ENCODE measurements around the gene AMBP.
"Not testable (repeated sequence)": the region's sequence is repeated elsewhere in the genome, so short reads cannot be mapped to it uniquely, and the experiment has no call there.

AMBP gene

DNA sequence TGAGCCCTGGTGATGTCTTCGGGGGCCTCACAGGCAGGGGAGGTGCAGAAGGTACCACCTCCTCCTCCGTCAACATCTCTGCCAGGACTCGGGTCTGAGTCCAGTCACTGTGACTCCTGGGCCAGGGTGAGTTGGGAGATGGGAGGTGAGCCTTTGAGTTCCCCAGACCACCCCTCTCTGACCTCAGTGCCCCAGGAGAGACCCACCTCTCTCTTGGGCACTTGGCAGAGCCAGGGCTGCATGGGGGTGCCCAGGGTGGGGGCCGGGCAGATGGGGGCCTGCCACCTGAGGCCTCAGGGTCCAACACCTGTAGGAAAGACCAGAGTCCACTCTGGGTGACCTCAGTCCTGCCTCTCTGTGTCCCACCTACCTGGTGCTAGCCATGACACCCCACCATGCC lies 14.2 kb upstream of the AMBP start:
- DNase-seq (ENCODE audit: low read depth in 2 of 3, low spot score in 1 of 3) = no peak

DNA sequence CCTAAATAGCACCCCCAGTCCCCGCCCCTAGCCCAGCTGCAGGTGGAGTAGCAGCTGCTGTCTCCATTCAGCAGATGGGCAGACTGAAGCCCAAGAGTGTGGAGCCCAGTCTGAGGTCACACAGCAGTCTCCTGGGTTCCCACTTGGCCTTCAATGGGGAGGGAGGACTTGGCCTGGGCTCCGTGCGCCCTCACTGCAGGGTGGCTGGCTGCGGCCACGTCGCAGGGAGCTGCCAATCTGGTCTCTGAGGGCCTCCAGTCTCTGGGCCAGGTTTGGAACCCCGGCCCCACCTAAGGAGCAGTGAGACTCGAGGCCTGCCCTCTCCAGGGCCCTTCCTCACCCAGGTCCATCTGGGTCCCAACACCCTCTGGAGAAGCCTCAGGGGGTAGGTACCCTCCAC lies 13.6 kb upstream of the AMBP start:
- DNase-seq (ENCODE audit: low read depth in 2 of 3, low spot score in 1 of 3) = no peak

DNA sequence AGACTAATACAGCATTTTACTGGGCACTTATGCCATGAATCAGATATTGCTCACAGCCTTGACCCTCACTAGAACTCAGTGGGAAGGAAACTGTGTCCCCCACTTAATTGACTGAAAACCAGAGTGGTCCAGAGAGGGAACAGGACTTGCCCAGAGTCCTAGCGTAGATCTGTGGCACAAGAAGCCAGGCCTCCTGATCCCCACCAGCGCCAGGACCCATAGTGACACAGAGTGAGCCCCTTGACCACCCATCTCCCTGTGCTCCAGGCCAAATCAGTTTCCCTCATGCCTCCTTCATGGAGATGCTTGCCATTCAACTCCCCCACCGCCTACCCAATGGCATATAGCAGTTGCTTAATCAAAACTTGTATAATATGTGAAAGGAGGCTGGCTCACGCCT lies 12.7 kb upstream of the AMBP start:
- DNase-seq (ENCODE audit: low read depth in 2 of 3, low spot score in 1 of 3) = no peak

DNA sequence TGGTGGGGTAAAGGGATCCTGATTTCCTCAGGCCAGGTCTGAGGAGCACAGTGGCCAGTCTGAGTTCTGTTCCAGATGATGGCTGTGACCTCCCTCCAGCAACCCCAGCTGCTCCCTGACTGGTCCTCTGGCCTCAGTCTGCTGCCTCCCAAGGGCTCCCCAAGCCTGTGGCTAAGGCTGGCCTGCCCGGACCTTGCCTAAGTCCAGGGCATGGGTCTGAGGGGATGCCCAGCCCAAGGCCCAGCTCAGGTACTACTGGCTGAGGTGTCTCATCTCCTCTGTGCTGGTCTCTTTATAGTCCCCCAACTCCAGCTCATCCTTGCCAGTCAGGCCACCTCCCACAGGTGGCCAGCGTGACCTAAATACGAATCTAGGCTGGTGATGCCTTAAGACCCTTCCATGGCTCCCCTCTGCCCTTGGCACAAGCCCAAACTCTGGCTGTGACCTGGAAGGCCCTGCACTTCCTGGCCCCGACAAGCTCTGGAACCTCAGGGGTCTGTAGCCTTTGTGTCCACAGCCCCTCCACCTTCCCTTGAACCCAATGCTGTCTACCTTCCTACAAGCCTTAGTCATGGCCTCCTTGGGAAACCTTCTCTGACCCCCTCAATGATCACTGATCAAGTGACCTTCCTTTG lies 11.2 kb upstream of the AMBP start:
- no peak for DNase-seq (ENCODE audit: low read depth in 2 of 3, low spot score in 1 of 3)

DNA sequence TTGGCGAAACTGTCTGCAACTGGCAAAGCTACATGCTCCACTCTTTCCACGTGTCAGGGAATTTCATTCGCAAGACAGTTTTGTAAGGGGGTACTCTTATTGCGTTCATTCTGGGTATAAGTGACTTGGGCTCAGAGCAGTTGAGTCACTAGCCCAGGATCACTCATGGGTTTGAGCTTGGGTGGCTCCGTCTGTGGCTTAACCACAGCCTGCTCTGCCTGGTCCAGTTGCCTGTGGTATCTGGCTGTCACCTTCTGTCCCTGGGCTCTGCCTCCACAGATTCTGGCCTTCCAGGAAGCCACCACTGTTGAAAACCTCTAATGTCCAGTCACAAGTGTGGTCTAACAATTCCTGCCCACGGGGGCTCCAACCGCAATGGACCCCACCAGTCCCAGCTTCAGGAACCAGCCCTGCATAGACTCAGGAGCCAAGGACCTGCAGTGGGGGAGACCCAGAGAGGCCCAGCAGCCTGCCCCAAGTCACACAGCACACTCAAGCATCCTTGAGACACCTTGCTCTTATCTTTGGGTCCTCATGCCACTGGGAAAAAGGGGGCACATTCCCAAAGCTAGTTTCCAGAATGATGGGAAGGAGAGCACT lies 10.6 kb upstream of the AMBP start:
- DNase-seq (ENCODE audit: low read depth in 2 of 3, low spot score in 1 of 3) = no peak

DNA sequence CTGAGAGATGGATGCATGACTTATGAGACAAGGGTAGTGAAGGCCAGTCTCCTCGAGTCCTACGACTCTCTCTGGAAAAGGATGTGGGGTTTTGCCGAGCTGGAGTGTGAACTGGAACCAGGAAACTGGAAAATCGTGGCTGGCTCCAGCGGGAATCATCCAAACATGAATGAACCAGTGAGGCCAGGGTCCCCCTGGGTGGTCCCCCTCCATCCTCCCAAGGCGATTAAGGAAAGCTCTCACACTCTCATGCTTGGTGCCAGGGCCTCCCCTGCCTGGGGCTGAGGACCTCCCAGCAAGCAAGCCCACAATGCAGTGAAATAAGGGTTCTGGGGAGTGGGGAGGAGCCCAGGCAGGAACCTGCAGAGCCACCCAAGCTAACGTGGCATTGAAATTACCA lies 9.6 kb upstream of the AMBP start:
- no peak for DNase-seq (ENCODE audit: low read depth in 2 of 3, low spot score in 1 of 3)

DNA sequence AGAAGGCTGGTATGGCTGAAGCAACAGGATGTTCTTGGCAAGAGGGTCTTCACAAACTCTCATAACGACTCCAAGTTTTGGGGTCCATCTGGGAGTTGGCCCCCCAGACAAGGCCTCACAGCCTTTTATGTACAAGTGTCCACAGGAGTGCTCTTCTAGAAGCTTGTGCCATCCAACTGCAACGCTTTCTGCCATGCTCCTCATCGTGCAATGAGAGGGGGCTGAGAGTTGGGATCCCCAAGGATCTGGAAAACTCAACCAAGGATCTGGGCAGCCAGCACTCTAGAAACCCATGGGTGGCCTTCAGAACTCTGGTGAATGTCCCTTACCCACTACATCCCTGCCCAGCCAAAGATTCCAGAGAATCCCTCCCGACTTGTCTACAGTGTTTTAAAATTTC lies 8.5 kb upstream of the AMBP start:
- no peak for DNase-seq (ENCODE audit: low read depth in 2 of 3, low spot score in 1 of 3)

DNA sequence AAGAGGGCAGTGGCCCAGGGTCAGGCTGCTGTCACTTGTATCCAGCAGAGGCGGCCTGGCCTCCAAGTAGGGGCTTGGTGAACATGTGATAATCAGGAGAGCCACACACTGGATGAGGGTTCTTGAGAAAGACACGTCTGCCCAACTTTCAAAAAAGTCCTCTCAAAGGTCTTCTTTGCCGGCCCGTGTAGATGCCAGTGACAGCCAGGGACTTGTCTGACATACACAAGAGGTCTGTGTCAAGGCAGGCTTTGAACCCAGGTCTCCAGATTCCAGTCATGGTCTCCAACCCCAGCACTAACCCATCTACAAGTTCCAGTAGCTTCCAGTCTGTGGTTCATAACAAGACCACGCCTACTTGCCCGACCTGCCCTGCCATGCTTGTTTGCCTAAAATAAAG lies 7.9 kb upstream of the AMBP start:
- DNase-seq (ENCODE audit: low read depth in 2 of 3, low spot score in 1 of 3) = no peak

DNA sequence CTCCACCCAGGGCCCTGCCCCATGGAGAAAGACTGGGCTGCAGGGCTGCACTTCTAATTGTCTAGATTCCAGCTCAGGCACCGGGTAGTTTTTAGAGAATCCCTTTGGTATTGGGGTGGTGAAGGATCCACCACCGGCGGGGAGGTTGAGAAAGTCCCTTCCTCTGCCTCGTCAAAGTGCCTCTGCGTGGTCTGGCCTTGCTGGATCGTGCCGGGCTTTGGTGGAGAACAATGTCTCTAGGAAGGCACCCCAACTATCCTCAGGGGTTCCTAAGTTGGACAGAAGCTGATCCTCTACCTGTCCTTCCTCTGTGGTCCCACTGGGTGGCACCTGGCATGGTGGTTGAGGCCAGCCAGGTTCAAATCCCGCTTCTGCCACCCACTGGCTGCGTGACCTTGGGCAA lies 7.3 kb upstream of the AMBP start:
- no peak for DNase-seq (ENCODE audit: low read depth in 2 of 3, low spot score in 1 of 3)

DNA sequence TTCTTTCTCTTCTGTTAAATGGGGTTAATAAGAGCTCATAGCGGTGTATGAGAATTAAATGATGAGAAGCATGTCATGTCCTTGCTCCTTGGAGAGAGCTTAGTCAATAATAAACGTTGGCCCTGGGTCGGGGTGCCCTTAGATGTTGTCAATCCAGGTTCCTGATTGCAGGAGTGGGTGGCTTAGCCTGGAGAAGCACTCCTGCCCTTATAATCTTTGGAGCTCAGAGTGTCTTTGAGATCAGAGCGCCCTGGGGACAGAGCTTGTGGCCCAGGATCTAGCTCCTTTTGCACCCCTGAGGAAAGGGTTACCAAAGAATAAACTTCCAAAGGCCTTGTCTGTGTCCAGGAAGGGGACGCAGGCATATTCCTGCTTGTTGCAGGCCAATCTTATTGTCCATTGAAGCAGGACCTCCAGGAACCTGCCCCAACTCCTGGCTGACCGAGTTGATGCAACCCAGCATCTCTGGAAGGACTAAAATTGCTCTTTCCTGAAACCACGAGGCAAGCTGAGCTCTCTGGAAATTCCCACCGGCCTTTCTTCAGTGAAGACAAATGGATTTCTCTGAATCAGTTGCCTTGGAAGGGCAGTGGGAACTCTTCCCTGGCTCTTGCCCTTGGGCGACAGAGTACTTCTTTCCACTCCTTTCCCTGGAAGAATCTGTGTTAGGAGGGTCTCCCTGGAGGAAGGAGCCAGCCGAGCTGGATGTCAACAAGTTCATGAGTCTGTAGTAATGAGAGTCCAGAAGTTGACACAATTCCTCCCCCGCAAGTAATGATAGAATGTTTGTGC lies 6.4 kb upstream of the AMBP start:
- no peak for DNase-seq (ENCODE audit: low read depth in 2 of 3, low spot score in 1 of 3)

DNA sequence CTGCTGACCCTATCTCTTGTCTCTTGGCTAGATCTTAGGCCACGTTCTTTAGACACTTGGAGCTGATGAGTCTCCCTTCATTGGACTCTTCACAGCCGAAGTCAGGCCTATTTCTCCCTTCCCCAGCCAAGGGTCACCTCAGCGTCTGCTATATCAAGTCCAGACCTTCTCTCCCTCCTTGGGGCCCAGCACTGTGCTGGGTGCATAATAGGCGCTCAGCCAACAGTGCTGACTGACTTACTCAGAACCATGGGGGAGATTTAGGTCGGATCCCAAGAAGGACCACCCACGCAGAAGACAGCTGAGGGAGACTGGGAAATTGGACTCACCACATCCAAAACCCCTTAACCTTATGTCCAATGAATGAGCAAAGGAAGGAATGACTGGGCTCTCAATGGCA lies 5.6 kb upstream of the AMBP start:
- no peak for DNase-seq (ENCODE audit: low read depth in 2 of 3, low spot score in 1 of 3)

DNA sequence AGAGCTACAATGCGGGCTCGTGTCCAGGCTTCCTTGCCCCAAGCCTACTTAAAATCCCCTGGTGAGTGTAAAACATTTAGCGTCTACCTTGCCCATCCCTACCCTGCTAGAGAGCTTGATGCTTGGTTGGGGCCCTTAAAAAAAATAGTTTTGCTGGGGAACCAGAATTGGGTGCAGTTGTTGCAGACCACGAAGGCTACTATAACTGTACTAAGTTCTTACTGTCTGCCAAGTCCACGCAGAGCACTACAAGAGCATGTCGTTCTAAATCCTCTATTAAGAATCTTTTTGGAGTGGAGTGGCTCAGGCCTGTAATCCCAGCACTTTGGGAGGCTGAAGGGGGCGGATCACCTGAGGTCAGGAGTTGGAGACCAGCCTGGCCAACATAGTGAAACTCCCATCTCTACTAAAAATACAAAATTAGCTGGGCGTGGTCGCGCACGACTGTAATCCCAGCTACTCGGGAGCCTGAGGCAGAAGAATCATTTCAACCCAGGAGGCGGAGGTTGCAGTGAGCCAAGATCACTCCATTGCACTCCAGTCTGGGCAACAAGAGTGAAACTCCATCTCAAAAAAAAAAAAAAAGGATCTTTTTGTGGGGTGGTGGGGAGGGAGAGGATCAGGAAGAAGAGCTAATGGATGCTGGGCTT lies 4.8 kb upstream of the AMBP start:
- DNase-seq (ENCODE audit: low read depth in 2 of 3, low spot score in 1 of 3) = not testable (repeated sequence)

DNA sequence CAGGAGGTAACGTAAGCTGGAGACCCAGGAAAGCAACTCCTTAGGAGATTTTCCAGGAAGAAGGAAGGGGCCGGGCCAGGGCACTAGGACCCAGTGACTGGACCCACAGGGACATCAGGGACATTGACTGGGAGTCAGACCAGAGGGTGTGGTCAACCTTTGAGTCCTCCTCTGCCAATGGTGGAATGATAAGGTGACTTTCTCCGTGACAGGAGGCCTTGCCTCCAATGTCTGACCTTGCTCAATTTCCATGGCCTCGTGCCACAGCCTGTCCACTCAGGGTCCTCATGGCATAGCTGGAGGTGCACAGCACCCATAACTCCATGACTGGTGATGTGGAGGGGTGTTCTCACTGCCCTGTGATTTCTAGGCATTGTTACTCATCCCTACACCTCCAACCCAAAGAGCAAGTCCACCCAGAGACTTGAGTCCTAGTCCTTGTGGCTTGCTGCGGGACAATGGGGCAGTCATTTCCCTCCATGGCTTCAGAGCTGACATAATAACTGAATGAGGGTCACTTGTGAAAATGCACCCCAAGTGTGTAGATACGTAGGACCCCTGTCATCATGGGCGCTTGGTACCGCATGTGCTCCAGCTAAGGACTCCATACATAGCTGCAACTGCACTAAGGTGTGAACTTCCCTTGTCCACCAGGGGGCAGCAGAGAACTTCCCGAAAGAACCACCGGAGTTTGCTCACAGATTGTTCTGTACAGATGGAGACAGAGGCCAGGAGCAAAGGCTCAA lies 4.1 kb upstream of the AMBP start:
- peak; percentile 65 to 93 (median 73) for DNase-seq (ENCODE audit: low read depth in 2 of 3, low spot score in 1 of 3)

DNA sequence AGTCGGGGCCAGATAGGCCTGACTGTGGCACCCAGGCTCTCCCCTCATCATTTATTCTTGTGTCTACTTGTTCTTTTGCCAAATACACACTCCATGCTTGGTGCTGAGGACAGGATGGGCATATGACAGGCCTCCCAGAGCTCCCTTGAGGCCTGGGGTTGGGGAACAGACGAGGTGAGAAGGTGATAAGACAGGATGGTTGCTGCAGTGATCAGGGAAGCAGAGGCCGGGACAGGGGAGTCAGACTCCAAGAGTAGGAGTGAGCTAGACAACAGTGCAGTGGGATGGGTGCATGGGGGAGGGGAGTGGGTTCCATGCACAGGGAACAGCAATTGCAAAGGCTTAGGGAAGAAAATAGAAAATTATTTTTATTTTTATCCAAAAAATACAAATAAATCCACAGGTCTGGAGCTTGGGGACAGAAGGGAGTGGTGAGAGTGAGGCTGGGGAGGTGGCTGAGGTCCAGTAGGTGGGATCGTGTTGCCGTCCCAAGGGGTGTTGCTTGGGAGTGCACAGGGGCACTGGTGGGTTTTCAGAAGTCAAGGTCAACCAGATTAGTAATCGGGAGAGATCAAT lies 3.4 kb upstream of the AMBP start:
- no peak for DNase-seq (ENCODE audit: low read depth in 2 of 3, low spot score in 1 of 3)

DNA sequence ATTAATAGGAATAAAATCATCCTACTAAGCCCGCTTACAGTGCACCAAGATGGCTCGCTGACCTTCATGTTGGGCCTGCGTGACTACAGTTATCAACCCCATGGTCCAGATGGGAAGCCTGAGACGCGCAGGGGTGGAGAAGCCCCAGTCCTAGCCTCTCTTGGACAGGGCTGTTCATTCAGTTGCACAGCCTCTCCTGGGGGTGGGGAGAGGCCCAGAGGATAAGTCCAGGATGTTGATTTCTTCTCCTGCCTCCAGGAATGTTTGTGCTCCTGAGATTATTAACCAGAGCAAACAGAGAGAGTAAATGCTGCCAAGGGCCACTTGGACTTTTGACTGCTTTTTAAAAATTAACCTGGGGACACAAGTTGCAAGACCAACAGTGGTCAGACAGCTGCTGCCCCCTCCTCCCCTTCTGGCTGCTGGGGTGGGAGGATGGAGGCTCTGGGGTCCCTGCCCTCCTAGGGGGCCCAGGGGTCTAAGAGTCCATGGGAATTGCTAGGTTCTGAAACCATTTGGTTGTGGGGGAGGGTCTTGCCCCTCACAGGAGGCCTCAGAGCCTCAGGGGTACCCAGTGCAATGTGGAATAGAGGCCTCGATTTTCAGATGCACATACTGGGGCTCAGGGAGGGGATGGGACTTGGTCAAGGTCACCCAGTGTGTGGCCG lies 2.8 kb upstream of the AMBP start:
- no peak for DNase-seq (ENCODE audit: low read depth in 2 of 3, low spot score in 1 of 3)

DNA sequence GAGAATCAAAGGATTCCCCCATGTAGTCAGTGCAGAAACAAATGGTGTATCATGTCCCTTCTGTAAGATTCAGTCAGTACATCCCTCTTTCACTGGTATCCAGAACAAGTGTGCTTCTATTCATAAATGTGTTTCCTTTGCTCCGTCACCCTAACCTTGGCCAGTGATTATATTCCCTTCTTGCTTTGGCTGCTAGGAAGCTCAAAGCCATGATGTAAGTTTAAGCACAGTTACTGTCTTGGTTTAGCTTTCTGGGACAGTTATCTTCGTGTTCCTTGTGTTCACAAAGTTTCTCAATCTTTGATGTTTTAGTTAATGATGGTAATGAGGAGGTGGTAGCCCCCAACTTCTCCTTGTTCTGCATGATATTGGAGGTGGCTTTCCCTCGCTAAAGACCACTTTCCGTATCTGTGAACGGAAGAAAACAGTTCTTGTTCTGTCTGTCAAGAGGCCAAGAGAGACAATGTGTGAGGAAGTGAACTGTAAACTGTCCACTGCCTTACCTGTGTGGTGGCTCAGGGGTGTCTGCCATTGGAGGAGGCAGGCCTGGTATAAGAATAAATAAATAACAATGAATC lies 2.2 kb upstream of the AMBP start:
- no peak for DNase-seq (ENCODE audit: low read depth in 2 of 3, low spot score in 1 of 3)

DNA sequence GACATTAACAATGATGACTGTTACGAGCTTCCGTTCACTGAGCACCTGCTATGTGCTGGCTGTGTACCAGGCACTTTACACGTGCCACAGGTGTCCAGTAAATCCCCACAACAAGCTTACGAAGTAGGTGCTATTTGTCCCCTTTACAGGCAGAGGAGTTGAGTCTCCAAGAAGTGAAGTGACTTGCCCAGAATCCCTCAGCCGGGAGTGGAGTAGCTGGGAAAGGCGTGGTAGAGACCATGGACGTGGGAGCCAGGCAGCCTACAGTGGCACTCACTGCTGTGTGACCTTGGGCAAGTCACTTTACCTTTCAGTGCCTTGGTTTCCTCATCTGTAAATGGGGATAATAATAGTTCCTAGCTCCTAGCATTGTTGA lies 669 bp upstream of the AMBP start:
- DNase-seq (ENCODE audit: low read depth in 2 of 3, low spot score in 1 of 3) = no peak

DNA sequence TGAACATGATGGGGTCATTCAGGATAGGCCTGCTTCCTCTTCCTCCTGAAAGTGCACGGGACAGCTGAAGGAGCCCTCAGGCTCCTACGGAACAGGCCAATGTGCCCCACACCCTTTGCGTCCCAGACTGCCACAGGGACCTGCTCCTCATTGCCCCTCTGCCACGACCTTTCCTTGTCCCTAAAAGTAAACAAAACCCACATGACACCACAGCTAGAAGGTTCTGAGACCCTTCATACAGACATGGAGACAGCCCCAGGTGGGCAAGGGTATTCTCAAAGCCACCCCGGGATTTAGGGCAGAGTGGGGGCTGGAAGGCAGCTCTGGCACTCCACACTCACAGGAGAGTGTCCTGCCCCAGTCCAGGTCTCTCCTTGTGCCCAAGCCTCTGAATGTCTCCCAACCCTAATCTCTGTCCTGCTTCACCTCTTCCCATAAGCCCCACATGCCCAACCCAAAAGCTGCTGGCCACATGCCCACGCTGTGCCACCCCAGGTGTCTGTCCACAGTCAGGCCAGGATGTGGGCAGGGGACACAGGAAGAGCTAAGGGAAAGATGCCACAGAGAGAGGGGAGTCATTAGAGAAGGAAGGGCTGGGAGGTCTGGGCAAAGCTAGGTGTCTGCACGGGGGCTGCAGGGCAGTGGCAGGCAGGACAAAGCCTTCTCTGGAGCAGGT lies 800 bp downstream of the AMBP start:
- no peak for DNase-seq (ENCODE audit: low read depth in 2 of 3, low spot score in 1 of 3)

DNA sequence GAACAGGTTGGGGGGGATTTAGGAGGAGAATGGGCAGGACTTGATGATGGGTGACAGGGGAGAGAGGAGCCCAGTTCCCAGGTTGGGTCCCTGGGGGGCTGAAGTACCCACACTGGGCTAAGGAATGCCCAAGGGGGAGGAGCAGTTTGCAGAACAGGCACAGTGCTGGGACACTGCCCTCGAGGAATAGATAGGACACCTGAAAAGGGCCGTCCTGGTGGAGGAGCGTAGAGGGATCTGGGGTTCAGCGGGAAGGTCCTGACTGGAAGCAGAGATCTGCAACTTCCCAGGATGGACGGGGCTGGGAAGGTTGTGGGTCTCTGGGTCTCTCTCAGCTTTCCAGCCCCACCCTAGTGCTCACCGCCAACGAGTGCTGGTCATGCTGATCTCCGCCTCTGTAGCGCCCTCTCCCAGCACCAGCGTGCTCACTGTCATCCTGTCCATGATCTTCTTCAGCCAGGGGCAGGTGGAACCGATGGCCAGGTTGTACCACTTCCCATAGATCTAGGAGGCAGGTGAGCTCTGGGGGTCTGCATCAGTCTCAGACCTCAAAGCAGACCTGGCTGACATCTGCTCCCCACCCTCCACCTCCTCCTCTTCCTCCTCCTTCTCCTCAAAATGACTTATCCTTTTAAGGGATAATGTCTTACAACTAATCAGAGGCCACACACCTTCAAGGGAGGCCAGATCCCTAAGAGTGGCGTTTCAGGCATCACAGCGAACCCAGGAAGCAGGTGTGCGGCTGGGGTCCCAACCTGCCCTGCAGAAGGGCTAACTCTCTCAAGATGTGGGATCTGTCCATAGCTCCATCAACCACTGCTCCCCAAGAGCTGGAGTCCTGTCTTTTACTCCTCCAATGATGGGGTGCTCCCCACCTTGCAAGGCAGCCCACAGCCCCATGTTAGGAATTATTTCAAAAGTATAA lies 1.6 kb downstream of the AMBP start:
- DNase-seq (ENCODE audit: low read depth in 2 of 3, low spot score in 1 of 3) = no peak

All from stimulated activated CD4-positive, alpha-beta T cell treated with anti-CD3 and anti-CD28 coated beads, Interleukin-12 subunit alpha, Interleukin-12 subunit beta, amount 100 ng/mL, for 48 hours (primary cell).